ENCODE data around the gene STK33.

STK33 gene

GRCh38 chr11:8601376-8602133, 7.5 kb upstream of the STK33 start:
- DNase-seq, result no peak

GRCh38 chr11:8598506-8598905, 4.5 kb upstream of the STK33 start:
- DNase-seq, result no peak

GRCh38 chr11:8597182-8597581, 3.2 kb upstream of the STK33 start:
- DNase-seq, result no peak

DNA sequence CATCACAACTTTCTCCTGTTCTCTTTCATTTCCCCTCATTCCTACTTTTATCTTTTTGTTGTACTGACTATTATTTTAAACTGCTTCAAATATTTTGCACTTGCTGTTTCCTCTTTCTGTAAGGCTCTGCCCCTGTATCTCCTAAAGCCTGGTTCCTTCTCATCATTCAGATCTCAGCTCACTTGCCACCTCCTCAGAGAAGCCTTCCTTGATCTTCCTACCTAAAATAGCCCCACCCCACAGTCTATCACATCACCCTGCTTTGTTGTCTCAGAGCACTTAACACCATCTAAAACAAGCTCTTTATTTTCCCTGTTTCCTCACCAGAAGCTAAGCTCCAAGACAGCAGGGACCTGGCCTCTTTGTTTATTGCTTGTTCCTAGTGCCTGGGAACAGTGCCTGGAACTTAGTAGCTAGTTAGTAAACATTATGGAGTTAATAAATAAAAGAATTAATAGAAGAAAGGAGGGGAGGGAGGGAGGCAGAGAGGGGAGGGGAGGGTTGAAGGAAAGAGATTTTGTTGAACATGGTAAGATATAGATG, 2.5 kb upstream of the STK33 start:
- no peak for DNase-seq

DNA sequence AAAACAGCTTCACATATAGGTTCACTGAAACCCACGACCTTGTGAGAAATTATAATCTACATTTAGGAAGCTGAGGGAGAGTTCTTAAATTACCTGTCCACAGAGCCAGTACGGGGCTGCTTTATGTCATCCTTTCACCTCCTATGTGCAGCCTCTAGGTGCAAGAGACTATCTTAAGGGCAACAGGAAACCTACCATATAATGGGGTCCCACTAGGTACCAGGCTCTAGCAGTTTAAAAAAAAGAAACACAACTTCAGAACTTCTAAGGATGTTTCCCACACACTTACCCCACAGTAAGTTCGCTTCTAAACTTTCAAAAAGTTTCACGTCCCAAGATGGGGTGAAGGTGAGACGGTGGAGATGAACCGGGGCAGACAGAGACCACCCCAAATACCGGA, 573 bp downstream of the STK33 start:
- DNase-seq, result no peak

DNA sequence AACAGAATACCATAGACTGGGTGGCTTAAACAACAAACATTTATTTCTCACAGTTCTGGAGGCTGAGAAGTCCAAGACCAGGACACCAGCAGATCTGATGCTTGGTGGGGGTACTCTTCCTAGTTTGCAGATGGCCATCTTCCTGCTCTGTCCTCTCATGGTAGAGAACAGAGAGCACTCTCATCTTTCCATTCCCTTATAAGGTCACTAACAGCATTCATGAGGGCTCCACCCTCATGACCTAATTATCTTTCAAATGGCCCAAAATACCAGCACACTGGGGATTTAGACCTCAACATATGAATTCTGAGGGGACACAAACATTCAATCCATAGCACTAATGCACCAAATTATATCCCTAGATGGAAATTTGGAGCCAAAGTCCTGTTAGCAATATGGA, 6.1 kb downstream of the STK33 start:
- DNase-seq, result no peak

DNA sequence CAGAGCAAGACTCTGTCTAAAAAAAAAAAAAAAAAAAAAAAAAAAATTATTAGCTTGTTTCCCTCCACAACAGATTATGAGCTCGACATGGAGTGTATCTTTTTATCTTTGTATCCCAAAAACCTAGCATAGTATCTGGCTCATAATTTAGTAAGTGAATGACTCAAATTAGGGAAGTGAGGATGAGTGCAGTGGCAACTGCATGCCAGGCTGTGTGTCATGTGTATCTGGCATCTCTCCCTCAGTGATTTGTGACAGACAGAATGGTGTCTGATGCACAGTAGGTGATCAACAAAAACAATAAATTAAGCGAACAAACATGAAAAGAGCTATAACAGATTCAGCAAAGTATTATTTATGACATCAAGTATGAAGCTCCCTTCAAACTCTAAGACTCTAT, 7.2 kb downstream of the STK33 start:
- no peak for DNase-seq

DNA sequence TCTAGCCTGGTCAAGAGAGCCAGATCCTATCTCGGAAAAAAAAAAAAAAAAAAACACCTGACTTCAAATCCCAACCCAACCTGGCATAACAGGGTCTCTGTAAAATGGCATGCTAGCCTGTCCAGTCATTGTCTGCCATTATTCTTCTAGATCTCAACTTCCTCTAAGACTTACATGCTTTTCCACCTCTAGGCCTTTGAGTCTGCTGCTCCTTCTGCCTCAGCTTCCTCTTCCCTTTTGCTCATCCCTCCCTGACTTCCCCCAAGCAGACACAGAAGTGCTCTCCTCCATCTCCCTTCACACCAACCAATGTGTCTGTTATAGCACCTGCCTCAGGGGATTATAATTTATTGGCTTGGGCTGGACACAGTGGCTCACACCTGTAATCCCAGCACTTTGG, 7.8 kb downstream of the STK33 start:
- no peak for DNase-seq

- no peak for DNase-seq
Observed at GRCh38 chr11:8584511-8584910, 9.5 kb downstream of the STK33 start.

- no peak for DNase-seq
Observed at GRCh38 chr11:8584082-8584481, 9.9 kb downstream of the STK33 start.

DNA sequence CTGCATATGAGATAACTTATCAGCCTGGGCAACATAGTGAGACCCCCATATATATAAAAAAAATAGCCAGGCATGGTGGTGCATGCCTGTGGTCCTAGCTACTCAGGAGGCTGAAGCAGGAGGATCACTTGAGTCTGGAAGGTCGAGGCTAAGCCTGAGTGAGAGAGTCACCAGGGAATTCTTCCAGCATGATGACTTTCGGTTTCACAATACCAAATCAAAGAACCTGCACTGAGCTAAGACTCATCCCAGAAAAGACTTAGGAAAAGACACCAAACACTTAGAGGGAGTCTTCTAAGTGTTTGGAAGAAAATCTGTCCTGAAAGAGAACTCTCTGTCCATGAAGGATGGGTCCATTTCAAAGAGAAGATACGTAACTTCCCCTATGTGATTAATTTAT, 12.7 kb downstream of the STK33 start:
- DNase-seq, result no peak

DNA sequence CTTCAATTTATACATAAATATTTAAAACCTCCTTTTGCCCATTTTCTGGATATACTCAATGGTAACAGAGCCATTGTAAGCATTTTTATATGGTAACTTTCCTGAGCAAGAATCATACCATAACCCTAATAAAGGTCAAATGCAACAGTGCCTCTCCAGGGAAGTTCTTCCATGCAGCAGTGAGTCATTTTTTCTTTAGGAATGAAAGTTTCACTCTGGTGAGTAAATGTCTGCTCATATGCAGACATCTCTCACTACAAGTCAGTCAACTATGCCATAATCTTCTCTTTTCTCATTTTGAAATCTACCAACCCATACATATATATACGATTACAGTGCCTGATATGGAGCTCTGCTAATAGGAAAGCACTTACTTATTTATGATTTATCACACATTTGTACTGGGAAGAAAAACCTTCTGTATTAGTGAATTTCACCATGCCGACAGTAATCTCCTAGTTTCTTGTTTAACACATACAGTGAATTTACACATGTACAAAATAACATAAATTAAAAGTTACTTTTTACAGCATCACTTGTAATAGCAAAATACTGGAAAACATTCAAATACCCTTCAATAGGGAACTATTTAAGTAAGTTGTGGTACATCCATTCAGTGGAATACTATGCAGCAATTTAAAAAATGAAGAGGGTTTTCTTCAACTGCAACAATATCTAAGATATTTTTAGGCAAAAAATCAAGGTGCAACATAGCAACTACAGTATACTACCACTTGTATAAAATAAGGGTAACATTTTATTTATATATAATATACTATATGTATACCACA, 16.0 kb downstream of the STK33 start:
- DNase-seq, result no peak

- DNase-seq, result no peak
Observed at GRCh38 chr11:8574798-8575197, 19.2 kb downstream of the STK33 start.

- DNase-seq, result no peak
Observed at GRCh38 chr11:8573777-8574176, 20.3 kb downstream of the STK33 start.

DNA sequence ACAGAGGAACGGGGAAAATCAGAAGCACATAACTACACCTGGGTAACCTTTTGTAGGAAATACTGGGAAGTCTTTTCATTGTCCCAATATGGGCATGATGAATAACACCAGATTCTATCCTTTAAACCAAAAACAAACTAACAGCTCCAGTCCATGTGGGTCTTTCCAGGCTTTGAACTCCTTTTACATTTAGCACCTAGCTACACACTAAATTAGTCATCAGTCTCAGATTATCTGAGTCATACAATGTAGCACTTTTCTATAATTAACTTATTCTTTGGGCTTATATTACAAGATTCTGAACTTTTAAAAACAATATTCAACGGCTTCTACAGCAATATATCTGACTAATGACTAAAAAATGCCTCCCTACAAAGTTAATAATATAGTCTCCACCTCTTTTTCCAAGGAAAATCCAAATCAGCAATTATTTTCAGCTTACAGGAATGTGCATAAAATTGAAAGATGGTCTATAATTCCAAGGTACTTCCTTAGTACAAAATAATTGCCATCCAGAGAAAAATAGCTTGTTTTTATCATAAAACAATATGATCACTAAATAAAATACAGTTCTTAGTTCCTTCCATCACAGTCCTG, 26.3 kb downstream of the STK33 start:
- DNase-seq, result no peak

- DNase-seq, result no peak
Observed at GRCh38 chr11:8566613-8567210, 27.3 kb downstream of the STK33 start.

DNA sequence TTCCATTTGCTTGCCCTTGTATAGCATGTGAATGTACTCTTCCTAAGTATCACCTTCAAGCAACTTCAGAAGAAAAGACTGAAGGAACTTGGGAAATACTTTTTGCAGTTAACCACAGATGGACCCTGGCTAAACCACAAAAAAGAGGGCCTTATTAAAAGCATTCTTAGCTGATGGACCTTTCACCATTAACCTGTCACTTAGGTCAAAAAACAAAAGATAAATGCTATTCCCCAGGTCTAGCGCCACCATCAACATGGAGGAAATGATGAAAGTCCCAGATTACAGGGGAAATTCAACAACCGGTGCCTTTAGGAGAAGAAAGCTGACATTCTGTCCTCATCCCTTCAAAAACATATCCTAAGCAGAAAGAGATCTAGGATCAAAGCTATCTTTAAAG, 29.5 kb downstream of the STK33 start:
- DNase-seq, result no peak

- DNase-seq, result no peak
Observed at GRCh38 chr11:8561461-8561860, 32.6 kb downstream of the STK33 start.

GRCh38 chr11:8558436-8558835, 35.6 kb downstream of the STK33 start:
- DNase-seq, result no peak

- DNase-seq, result no peak
Observed at GRCh38 chr11:8545698-8546366, 48.2 kb downstream of the STK33 start.

GRCh38 chr11:8544807-8545206, 49.2 kb downstream of the STK33 start:
- DNase-seq, result no peak

- no peak for DNase-seq
Observed at GRCh38 chr11:8543278-8543677, 50.8 kb downstream of the STK33 start.

GRCh38 chr11:8541448-8541847, 52.6 kb downstream of the STK33 start:
- DNase-seq, result no peak
